IMR-90 (cell line): ENCODE results near the gene KLHDC7B. TPM values are rescaled to one million over a fixed set of nuclear protein-coding genes. Genes with fewer than 3 reads are reported as not detected.
A peak's percentile ranks its signal among the peaks of the same experiment; 100 is the strongest.

Experiments
- ATAC-seq: fragments of 200-7000 bp; cut with Tn5 transposase; 2 replicates; pipeline ENCODE4 v1.9.1; 2020; ENCODE audit warnings: low read depth, mild to moderate bottlenecking, moderate library complexity
- BruUV-seq: library from RNA; stranded (reverse); fragments of 400-500 nt; replicated peaks from 2 replicates; lab custom pipeline; 2021; lab: Mats Ljungman, UMichigan
- CTCF ChIA-PET: fragments of 300-600 bp; formaldehyde crosslinking; extraction: SDS; loops from one replicate; lab custom pipeline; 2021; ENCODE audit warnings: antibody characterized with exemption; lab: Yijun Ruan, JAX
- POLR2A ChIA-PET: fragments of 300-600 bp; sonication (Branson Sonifier 250); formaldehyde crosslinking; loops from one replicate; lab custom pipeline; 2022; ENCODE audit warnings: antibody characterized with exemption; ENCODE audit not compliant: unreplicated experiment; lab: Charles Lee
- DNase-seq: peaks from one replicate; pipeline ENCODE4 v3.0.0; 2013
- H2AFZ ChIP-seq: replicated peaks from 2 replicates; pipeline ENCODE3; 2013; ENCODE audit warnings: low read length, mild to moderate bottlenecking; ENCODE audit not compliant: poor library complexity
- H2AK5ac ChIP-seq: 2 replicates; pipeline ENCODE4 v1.6.1; 2013; ENCODE audit warnings: low read depth, low read length, inconsistent platforms
- H2AK9ac ChIP-seq: replicated peaks from 2 replicates; pipeline ENCODE3; 2013; ENCODE audit warnings: mild to moderate bottlenecking, low read depth, low read length, moderate library complexity; ENCODE audit not compliant: poor library complexity
- H2BK120ac ChIP-seq: 2 replicates; pipeline ENCODE4 v1.6.1; 2013; ENCODE audit warnings: low read depth, low read length, inconsistent platforms
- H2BK15ac ChIP-seq: 3 replicates; pipeline ENCODE4 v1.6.1; 2013; ENCODE audit warnings: low read depth, low read length, inconsistent platforms
- H2BK20ac ChIP-seq: 2 replicates; pipeline ENCODE4 v1.6.1; 2013; ENCODE audit warnings: low read depth, mild to moderate bottlenecking, inconsistent platforms, low read length, moderate library complexity
- H2BK5ac ChIP-seq: 2 replicates; pipeline ENCODE4 v1.6.1; 2013; ENCODE audit warnings: mild to moderate bottlenecking, low read depth, low read length, inconsistent platforms; ENCODE audit not compliant: poor library complexity, severe bottlenecking
- H3K14ac ChIP-seq: replicated peaks from 2 replicates; pipeline ENCODE4 v1.6.1; 2013; ENCODE audit warnings: low read depth, low read length, inconsistent platforms
- H3K18ac ChIP-seq: 2 replicates; pipeline ENCODE4 v1.6.1; 2013; ENCODE audit warnings: low read depth, low read length, control low read depth
- H3K23ac ChIP-seq: 2 replicates; pipeline ENCODE4 v1.6.1; 2013; ENCODE audit warnings: low read depth, low read length, inconsistent platforms
- H3K27ac ChIP-seq: 2 replicates; pipeline ENCODE4 v1.5.1; 2013; ENCODE audit warnings: mild to moderate bottlenecking, control low read depth, low read length; ENCODE audit not compliant: insufficient read depth
- H3K27me3 ChIP-seq: 2 replicates; pipeline ENCODE4 v1.6.1; 2013; ENCODE audit warnings: low read length; ENCODE audit not compliant: control insufficient read depth, insufficient read depth
- H3K36me3 ChIP-seq: 2 replicates; pipeline ENCODE4 v1.6.1; 2013; ENCODE audit warnings: low read length, mixed read lengths; ENCODE audit not compliant: control insufficient read depth, insufficient read depth
- H3K4ac ChIP-seq: 2 replicates; pipeline ENCODE4 v1.6.1; 2013; ENCODE audit warnings: low read depth, low read length, inconsistent platforms
- H3K4me1 ChIP-seq: 2 replicates; pipeline ENCODE4 v1.6.1; 2013; ENCODE audit warnings: low read length, mixed read lengths; ENCODE audit not compliant: control insufficient read depth, insufficient read depth
- H3K4me2 ChIP-seq: 2 replicates; pipeline ENCODE4 v1.6.1; 2013; ENCODE audit warnings: low read depth, mild to moderate bottlenecking, control low read depth, low read length, moderate library complexity
- H3K4me3 ChIP-seq: 2 replicates; pipeline ENCODE4 v1.5.1; 2013; ENCODE audit warnings: low read depth, mild to moderate bottlenecking, control low read depth, low read length, moderate library complexity; ENCODE audit not compliant: insufficient read depth
- H3K56ac ChIP-seq: 2 replicates; pipeline ENCODE4 v1.6.1; 2013; ENCODE audit warnings: low read length, inconsistent platforms; ENCODE audit not compliant: insufficient read depth; ENCODE audit errors: extremely low read depth
- H3K79me1 ChIP-seq, 2 experiments: 2 replicates each; pipeline ENCODE4 v1.6.1; 2013; ENCODE audit warnings: low read length in 2 of 2, inconsistent platforms in 1 of 2, low read depth in 1 of 2
- H3K9ac ChIP-seq: 2 replicates; pipeline ENCODE4 v1.6.1; 2013; ENCODE audit warnings: low read depth, low read length, control low read depth
- H3K9me1 ChIP-seq: 2 replicates; pipeline ENCODE4 v1.6.1; 2013; ENCODE audit warnings: low read length, inconsistent platforms; ENCODE audit not compliant: insufficient read depth
- H3K9me3 ChIP-seq: 2 replicates; pipeline ENCODE4 v1.6.1; 2013; ENCODE audit warnings: low read length; ENCODE audit not compliant: control insufficient read depth, insufficient read depth
- H4K20me1 ChIP-seq: 2 replicates; pipeline ENCODE4 v1.6.1; 2013; ENCODE audit warnings: low read length, inconsistent platforms; ENCODE audit not compliant: insufficient read depth
- H4K5ac ChIP-seq: 2 replicates; pipeline ENCODE4 v1.6.1; 2013; ENCODE audit warnings: mild to moderate bottlenecking, low read depth, low read length, control low read depth
- H4K8ac ChIP-seq, 2 experiments: 2 replicates each; pipeline ENCODE4 v1.6.1; 2013; ENCODE audit warnings: low read depth in 2 of 2, low read length in 2 of 2, control low read depth in 1 of 2, inconsistent platforms in 1 of 2
- H4K91ac ChIP-seq: 2 replicates; pipeline ENCODE4 v1.6.1; 2013; ENCODE audit warnings: low read depth, low read length, inconsistent platforms; ENCODE audit not compliant: insufficient read depth
- BHLHE40 ChIP-seq: fragments of 150-350 bp; IDR thresholded peaks from 2 replicates; pipeline ENCODE4 v1.6.1; 2016; ENCODE audit warnings: mild to moderate bottlenecking, low read depth, low read length
- CEBPB ChIP-seq: IDR thresholded peaks from 2 replicates; pipeline ENCODE4 v1.6.1; 2012; ENCODE audit warnings: low read depth, low read length, improper control_type of control experiment
- ELK1 ChIP-seq: fragments of 150-350 bp; IDR thresholded peaks from 2 replicates; pipeline ENCODE4 v1.6.1; 2016; ENCODE audit warnings: low read depth, mild to moderate bottlenecking, low read length, moderate library complexity, borderline replicate concordance
- FOS ChIP-seq: fragments of 150-350 bp; IDR thresholded peaks from 2 replicates; pipeline ENCODE4 v1.6.1; 2016; ENCODE audit warnings: low read depth, low read length
- MAZ ChIP-seq: IDR thresholded peaks from 2 replicates; pipeline ENCODE4 v1.6.1; 2012; ENCODE audit warnings: low read depth, mild to moderate bottlenecking, low read length, improper control_type of control experiment, moderate library complexity, borderline replicate concordance
- MXI1 ChIP-seq: IDR thresholded peaks from 2 replicates; pipeline ENCODE4 v1.6.1; 2012; ENCODE audit warnings: low read depth, mild to moderate bottlenecking, low read length, moderate library complexity, borderline replicate concordance
- NFE2L2 ChIP-seq: fragments of 150-350 bp; IDR thresholded peaks from 2 replicates; pipeline ENCODE4 v1.6.1; 2016; ENCODE audit warnings: low read depth, mild to moderate bottlenecking, low read length
- POLR2A ChIP-seq: IDR thresholded peaks from 2 replicates; pipeline ENCODE4 v1.6.1; 2012; ENCODE audit warnings: mild to moderate bottlenecking, low read depth, low read length
- RAD21 ChIP-seq: IDR thresholded peaks from 2 replicates; pipeline ENCODE4 v1.6.1; 2012; ENCODE audit warnings: low read length, improper control_type of control experiment
- RCOR1 ChIP-seq: IDR thresholded peaks from 2 replicates; pipeline ENCODE4 v1.6.1; 2012; ENCODE audit warnings: mild to moderate bottlenecking, low read length, improper control_type of control experiment; ENCODE audit not compliant: insufficient replicate concordance
- RFX5 ChIP-seq: IDR thresholded peaks from 2 replicates; pipeline ENCODE4 v1.8.0; 2012; ENCODE audit warnings: low read depth, mild to moderate bottlenecking, low read length, moderate library complexity
- SMC3 ChIP-seq: fragments of 150-350 bp; IDR thresholded peaks from 2 replicates; pipeline ENCODE4 v1.6.1; 2016; ENCODE audit warnings: low read depth, mild to moderate bottlenecking, antibody characterized with exemption, low read length, moderate library complexity
- USF2 ChIP-seq: fragments of 150-350 bp; IDR thresholded peaks from 2 replicates; pipeline ENCODE4 v1.6.1; 2017; ENCODE audit warnings: mild to moderate bottlenecking, antibody characterized with exemption, low read length, low read depth
- WGBS, 2 experiments: methylation state at CpG; one replicate each; pipeline versions ENCODE4 v1.1.5 to v1.1.7; 2013; ENCODE audit warnings: missing lambda C conversion rate in 2 of 2; ENCODE audit not compliant: insufficient read length in 1 of 2; ENCODE audit errors: extremely low coverage in 2 of 2; 5-methylcytosine and 5-hydroxymethylcytosine counted together
- dilution Hi-C: fragments of 300-500 bp; cut with HindIII; formaldehyde crosslinking; loops from one replicate; pipeline ENCODE4 v1.14.3; 2018; ENCODE audit warnings: low sequenced_read_pairs; ENCODE audit not compliant: unreplicated experiment
- in situ Hi-C: fragments of 300-500 bp; cut with MboI; formaldehyde crosslinking; loops from 3 replicates; pipeline ENCODE4 v1.14.3; 2019; ENCODE audit warnings: low sequenced_read_pairs, inconsistent platforms, mixed read lengths
- intact Hi-C: fragments of 100-400 bp; cut with micrococcal nuclease; formaldehyde crosslinking; loops from 2 replicates; pipeline ENCODE4 v1.10.0; 2022
- polyA plus RNA-seq, 3 experiments: library from polyadenylated mRNA; depleted of rRNA; stranded (reverse); fragments of >200 nt; gene quantifications; 2 replicates each; pipeline ENCODE4 v1.2.3, GENCODE V29; 2012; ENCODE audit warnings: low replicate concordance in 1 of 3
- total RNA-seq: library from RNA; depleted of rRNA; stranded (reverse); fragments of >200 nt; gene quantifications from 2 replicates; pipeline ENCODE4 v1.2.3, GENCODE V29; 2012
- TF ChIP-seq, protein P1 (sequence below): conservative IDR thresholded peaks from 2 replicates; pipeline ENCODE4 v1.5.1; 2012; ENCODE audit warnings: mild to moderate bottlenecking, low read depth, low read length, improper control_type of control experiment

KLHDC7B gene
- total and polyA plus RNA-seq, 2 of the 4 experiments (the other 2 are of a cell fraction) = 0.05 TPM; not detected in 1

- H2AK5ac ChIP-seq = no peak overlapping the region
- H3K4me3 ChIP-seq = no peak overlapping the region
- H2BK120ac ChIP-seq = no peak overlapping the region
- peak overlapping the region; percentile 51 for H2AFZ ChIP-seq
- H3K27me3 ChIP-seq = peaks cover 32% of the 10 kb centered on the region
- H2BK5ac ChIP-seq = no peak overlapping the region
- dilution Hi-C loops (no loop called here), in situ Hi-C loops (no loop called here), intact Hi-C loops (no loop called here)
- no peak overlapping the region for H4K5ac ChIP-seq
- H3K4me2 ChIP-seq = no peak overlapping the region
- H2AK9ac ChIP-seq = no peak overlapping the region
- H3K56ac ChIP-seq = no peak overlapping the region
- H2BK15ac ChIP-seq = no peak overlapping the region
- H3K18ac ChIP-seq = no peak overlapping the region
- no peak overlapping the region for H3K9ac ChIP-seq
- no peak overlapping the region for H3K14ac ChIP-seq
- no TSS peak for BruUV-seq
- no peak overlapping the region for H2BK20ac ChIP-seq
- no peak overlapping the region for H4K8ac ChIP-seq
- DNase-seq (no peak), ATAC-seq (no peak)
- no peaks in the 10 kb centered on the region for H4K20me1 ChIP-seq
- H3K4me1 ChIP-seq = no peaks in the 10 kb centered on the region
- no peak overlapping the region for H3K23ac ChIP-seq
- H3K27ac ChIP-seq = no peak overlapping the region
- no peaks in the 10 kb centered on the region for H3K9me3 ChIP-seq
- ChIA-PET POLR2A (no interaction called here), CTCF (no interaction called here)
- H4K91ac ChIP-seq = no peak overlapping the region
- no peak overlapping the region for H3K4ac ChIP-seq
- no peaks in the 10 kb centered on the region for H3K79me1 ChIP-seq
- WGBS, 2 experiments = 68% methylated on average over 13 of the region's 34 CpGs; no CpG with 5 or more reads in 1 of the 2 experiments
- 0 out of 2 replicates have a peak, but pooled peaks cover 4% of the 10 kb centered on the region for H3K9me1 ChIP-seq
- no peaks in the 10 kb centered on the region for H3K36me3 ChIP-seq
- no peak for TF ChIP-seq FOS
- TF ChIP-seq SMC3 = no peak
- no peak for TF ChIP-seq USF2
- TF ChIP-seq RFX5 = no peak
- TF ChIP-seq, protein P1, sequence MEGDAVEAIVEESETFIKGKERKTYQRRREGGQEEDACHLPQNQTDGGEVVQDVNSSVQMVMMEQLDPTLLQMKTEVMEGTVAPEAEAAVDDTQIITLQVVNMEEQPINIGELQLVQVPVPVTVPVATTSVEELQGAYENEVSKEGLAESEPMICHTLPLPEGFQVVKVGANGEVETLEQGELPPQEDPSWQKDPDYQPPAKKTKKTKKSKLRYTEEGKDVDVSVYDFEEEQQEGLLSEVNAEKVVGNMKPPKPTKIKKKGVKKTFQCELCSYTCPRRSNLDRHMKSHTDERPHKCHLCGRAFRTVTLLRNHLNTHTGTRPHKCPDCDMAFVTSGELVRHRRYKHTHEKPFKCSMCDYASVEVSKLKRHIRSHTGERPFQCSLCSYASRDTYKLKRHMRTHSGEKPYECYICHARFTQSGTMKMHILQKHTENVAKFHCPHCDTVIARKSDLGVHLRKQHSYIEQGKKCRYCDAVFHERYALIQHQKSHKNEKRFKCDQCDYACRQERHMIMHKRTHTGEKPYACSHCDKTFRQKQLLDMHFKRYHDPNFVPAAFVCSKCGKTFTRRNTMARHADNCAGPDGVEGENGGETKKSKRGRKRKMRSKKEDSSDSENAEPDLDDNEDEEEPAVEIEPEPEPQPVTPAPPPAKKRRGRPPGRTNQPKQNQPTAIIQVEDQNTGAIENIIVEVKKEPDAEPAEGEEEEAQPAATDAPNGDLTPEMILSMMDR = no peak
- no peak for TF ChIP-seq NFE2L2
- no peak for TF ChIP-seq MXI1
- no peak for TF ChIP-seq RCOR1
- TF ChIP-seq MAZ = no peak
- TF ChIP-seq RAD21 = no peak
- no peak for TF ChIP-seq BHLHE40
- TF ChIP-seq ELK1 = no peak
- TF ChIP-seq POLR2A = no peak
- TF ChIP-seq CEBPB = no peak
Observed at GRCh38 chr22:50561401-50562358, 16.0 kb downstream of the KLHDC7B start.
